ENCODE data around the gene IPO5. TPM values are rescaled to one million over a fixed set of nuclear protein-coding genes. Genes with fewer than 3 reads are reported as not detected.
"Not testable (repeated sequence)": the region's sequence is repeated elsewhere in the genome, so short reads cannot be mapped to it uniquely, and the experiment has no call there.

IPO5 gene
- polyA plus RNA-seq, 1 of the 3 experiments (the other 2 are of a cell fraction) = 77.1 TPM

GRCh38 chr13:98035373-98035772, 81.9 kb downstream of the IPO5 start:
- no peak overlapping the region for H3K4me3 ChIP-seq (ENCODE audit: low read depth in 2 of 2, low read length in 1 of 2)
- H2AFZ ChIP-seq (ENCODE audit: low read depth) = no peak overlapping the region
- 66% methylated on average over 5 of the region's 5 CpGs for WGBS (ENCODE audit: low lambda C conversion rate)
- H3K4me2 ChIP-seq = no peak overlapping the region
- H3K9me3 ChIP-seq = no peaks in the 10 kb centered on the region
- H3K27ac ChIP-seq (ENCODE audit: low read depth in 2 of 2, low read length in 1 of 2) = no peak overlapping the region
- H3F3A ChIP-seq (replicated peaks; ENCODE audit: insufficient read depth) = no peaks in the 10 kb centered on the region
- no peaks in the 10 kb centered on the region for H3K9me2 ChIP-seq
- H3K36me3 ChIP-seq (replicated peaks in 1 of 2; ENCODE audit: control insufficient read depth in 1 of 2, insufficient read depth in 2 of 2, low read length in 1 of 2) = no peaks in the 10 kb centered on the region
- no peaks in the 10 kb centered on the region for H4K20me1 ChIP-seq (ENCODE audit: insufficient read depth)
- peaks cover 2 to 7% of the 10 kb centered on the region in 2 experiments; a peak in 2 of 4 replicates for H3K4me1 ChIP-seq (ENCODE audit: control insufficient read depth in 1 of 2, insufficient read depth in 2 of 2, low read depth in 1 of 2, low read length in 1 of 2)
- H3K9ac ChIP-seq = no peak overlapping the region
- no peaks in the 10 kb centered on the region for H3K79me2 ChIP-seq (ENCODE audit: insufficient read depth)
- DNase-seq = no peak
- TF ChIP-seq SMC3 (IDR thresholded peaks at IDR 0.05; ENCODE audit: low read depth, low read length) = no peak
- no peak for TF ChIP-seq RXRA (IDR thresholded peaks at IDR 0.05; ENCODE audit: borderline replicate concordance, low read depth)
- TF ChIP-seq SIN3A (IDR thresholded peaks at IDR 0.05; ENCODE audit: borderline replicate concordance, low read depth, low read length) = no peak
- no peak for TF ChIP-seq PBX3 (IDR thresholded peaks at IDR 0.05)
- TF ChIP-seq MEF2A (IDR thresholded peaks at IDR 0.05; ENCODE audit: borderline replicate concordance, low read depth) = no peak
- TF ChIP-seq EP300 (IDR thresholded peaks at IDR 0.05; ENCODE audit: borderline replicate concordance in 1 of 2, low read depth in 1 of 2, low read length in 1 of 2) = no peak
- TF ChIP-seq FOSL2 (IDR thresholded peaks at IDR 0.05; ENCODE audit: borderline replicate concordance, low read depth) = no peak
- TF ChIP-seq RCOR1 (IDR thresholded peaks at IDR 0.05; ENCODE audit: low read length) = no peak
- no peak for TF ChIP-seq GABPA (IDR thresholded peaks at IDR 0.05; ENCODE audit: low read depth)
- TF ChIP-seq EZH2phosphoT487 (IDR thresholded peaks at IDR 0.05; ENCODE audit: borderline replicate concordance, low read depth) = no peak
- TF ChIP-seq MXI1 (IDR thresholded peaks at IDR 0.05; ENCODE audit: low read depth, low read length) = no peak
- TF ChIP-seq TEAD4 (IDR thresholded peaks at IDR 0.05; ENCODE audit: borderline replicate concordance, insufficient read depth) = no peak
- TF ChIP-seq NFIC (IDR thresholded peaks at IDR 0.05; ENCODE audit: borderline replicate concordance) = no peak
- TF ChIP-seq TAF1 (IDR thresholded peaks at IDR 0.05; ENCODE audit: borderline replicate concordance, low read depth, low read length) = no peak
- no peak for TF ChIP-seq NRF1 (IDR thresholded peaks at IDR 0.05; ENCODE audit: low read depth, low read length)
- TF ChIP-seq USF2 (IDR thresholded peaks at IDR 0.05; ENCODE audit: borderline replicate concordance, low read depth, low read length) = no peak
- TF ChIP-seq POLR2AphosphoS5 (IDR thresholded peaks at IDR 0.05; ENCODE audit: low read depth, low read length) = no peak
- TF ChIP-seq, protein P1, sequence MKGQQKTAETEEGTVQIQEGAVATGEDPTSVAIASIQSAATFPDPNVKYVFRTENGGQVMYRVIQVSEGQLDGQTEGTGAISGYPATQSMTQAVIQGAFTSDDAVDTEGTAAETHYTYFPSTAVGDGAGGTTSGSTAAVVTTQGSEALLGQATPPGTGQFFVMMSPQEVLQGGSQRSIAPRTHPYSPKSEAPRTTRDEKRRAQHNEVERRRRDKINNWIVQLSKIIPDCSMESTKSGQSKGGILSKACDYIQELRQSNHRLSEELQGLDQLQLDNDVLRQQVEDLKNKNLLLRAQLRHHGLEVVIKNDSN (IDR thresholded peaks at IDR 0.05; ENCODE audit: borderline replicate concordance, low read depth) = no peak
- no peak for TF ChIP-seq CHD2 (IDR thresholded peaks at IDR 0.05; ENCODE audit: low read length, partially characterized antibody)
- CTCF ChIA-PET = interaction anchor here (3.4 kb wide), 1 partner anchor 14 kb away, joined by 14 read pairs; no protein-coding TSS in a partner anchor
- H3K27me3 ChIP-seq (ENCODE audit: insufficient read depth) = no peaks in the 10 kb centered on the region
- POLR2A ChIA-PET = no interaction called here

DNA sequence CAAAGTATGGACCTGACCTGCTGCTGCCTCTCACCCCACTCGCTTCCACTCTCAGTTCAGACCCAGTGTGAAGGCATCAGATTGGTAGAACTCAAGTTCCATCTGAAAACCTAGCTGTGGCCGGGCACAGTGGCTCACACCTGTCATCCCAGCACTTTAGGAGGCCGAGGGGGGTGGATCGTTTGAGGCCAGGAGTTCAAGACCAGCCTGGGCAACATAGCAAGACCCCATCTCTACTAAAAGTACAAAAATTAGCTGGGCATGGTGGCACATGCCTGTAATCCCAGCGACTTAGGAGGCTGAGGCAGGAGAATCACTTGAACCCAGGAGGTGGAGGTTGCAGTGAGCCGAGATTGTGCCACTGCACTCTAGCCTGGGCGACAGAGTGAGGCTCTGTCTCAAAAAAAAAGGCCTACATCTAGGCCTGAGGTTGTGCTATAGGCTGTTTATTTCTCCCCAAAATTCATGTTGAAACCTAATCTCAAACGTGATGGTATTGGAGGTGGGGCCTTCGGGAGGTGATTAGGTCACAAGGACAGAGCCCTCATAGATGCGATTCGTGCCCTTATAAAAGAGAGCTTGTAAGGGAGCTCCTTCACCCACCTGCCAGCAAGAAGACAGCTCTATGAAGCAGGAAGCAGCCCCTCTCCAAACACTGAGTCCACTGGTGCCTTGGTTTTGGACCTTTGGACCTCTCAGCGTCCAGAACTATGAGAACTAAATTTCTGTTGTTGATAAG, 83.3 kb downstream of the IPO5 start:
- DNase-seq; H3K4me3 ChIP-seq (ENCODE audit: low read depth in 2 of 2, low read length in 1 of 2); H4K20me1 ChIP-seq (ENCODE audit: insufficient read depth); H3F3A ChIP-seq (replicated peaks; ENCODE audit: insufficient read depth); H3K9me3 ChIP-seq; H2AFZ ChIP-seq (ENCODE audit: low read depth); H3K79me2 ChIP-seq (ENCODE audit: insufficient read depth); H3K36me3 ChIP-seq (replicated peaks in 1 of 2; ENCODE audit: control insufficient read depth in 1 of 2, insufficient read depth in 2 of 2, low read length in 1 of 2); H3K4me1 ChIP-seq (ENCODE audit: control insufficient read depth in 1 of 2, insufficient read depth in 2 of 2, low read depth in 1 of 2, low read length in 1 of 2); H3K9ac ChIP-seq; H3K27me3 ChIP-seq (ENCODE audit: insufficient read depth); POLR2A ChIA-PET; H3K4me2 ChIP-seq; H3K27ac ChIP-seq (ENCODE audit: low read depth in 2 of 2, low read length in 1 of 2); H3K9me2 ChIP-seq: not testable (repeated sequence)
- 87% methylated on average over 12 of the region's 12 CpGs for WGBS (ENCODE audit: low lambda C conversion rate)
- CTCF ChIA-PET = interaction anchor here (0.8 to 1.2 kb wide), 2 partner anchors 125 to 259 kb away, joined by 3 read pairs; no protein-coding TSS in a partner anchor

All from SK-N-SH (cell line).